ENCODE data around the gene ZFP36.

Gene ZFP36

DNA sequence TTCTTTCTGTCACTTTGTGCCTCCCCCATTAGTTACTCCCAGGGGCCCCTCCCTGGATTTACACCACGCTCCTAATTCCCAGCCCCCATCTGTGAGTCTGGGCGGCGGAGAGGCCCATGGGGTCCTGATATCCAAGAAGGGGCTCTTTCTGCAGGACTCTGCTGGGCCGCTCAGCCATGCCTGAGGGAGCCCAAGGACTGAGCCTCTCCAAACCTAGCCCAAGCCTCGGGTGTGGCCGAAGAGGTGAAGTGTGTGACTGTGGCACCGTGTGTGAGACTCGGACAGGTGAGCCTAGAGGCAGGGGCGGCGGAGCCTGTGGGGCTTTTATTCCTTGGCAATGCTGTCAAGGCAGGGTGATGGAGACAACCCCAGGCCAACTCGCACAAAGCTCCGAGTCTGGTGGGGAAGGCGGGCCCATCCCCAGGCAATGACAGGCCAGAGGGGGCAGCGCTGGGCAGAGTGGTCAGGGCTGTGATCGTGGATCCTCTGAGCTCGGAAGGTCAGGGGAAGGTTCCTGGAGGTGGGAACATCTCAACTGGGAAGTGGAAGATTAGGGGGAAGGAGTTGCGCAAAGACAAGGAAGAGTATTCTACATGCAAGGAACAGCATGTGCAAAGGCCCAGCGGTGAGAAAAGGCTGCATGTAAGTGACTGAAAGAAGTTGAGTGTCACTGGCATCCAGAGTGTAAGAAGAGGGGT, 7.4 kb downstream of the ZFP36 start:
- peak; percentile 19 for DNase-seq
- in situ Hi-C loops (cut with MboI; ENCODE audit: low pct_unique_long_range_greater_than_20kb, low sequenced_read_pairs) = no loop called here

DNA sequence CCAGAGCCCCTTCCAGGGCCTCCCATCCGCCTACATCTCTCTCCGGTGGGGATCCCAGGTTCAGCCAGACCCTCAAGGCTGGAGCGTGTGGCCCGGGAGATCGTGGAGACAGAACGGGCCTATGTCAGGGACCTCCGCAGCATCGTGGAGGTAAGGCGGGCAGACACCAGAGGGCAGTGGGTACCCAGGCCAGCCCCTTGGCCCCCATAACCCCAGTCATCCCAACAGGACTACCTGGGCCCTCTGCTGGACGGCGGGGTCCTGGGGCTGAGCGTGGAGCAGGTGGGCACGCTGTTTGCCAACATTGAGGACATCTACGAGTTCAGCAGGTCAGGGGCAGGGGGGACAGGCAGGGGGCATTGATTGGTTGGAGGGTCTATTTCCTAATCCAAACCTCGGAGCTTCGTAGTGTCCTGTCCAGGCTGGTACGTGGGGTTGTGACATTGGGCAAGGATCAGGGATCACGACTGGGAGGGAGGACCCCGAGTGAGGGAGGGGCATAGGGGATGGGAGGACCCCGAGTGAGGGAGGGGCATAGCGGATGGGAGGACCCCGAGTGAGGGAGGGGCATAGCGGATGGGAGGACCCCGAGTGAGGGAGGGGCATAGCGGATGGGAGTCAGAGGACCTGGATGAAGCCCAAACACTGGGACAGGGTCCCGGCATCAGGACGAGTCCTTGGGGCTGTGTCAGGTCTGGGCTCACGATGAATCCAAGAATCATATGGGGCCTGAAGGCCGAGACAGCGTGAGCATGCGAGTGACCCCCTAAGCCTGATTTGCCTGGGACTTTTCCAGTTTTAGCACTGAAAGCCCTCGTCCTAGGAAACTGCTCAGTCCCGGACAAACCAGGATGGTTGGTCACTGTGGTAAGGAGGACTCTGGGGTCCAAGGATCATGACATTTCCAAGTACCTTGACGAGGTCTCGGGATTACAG, 8.7 kb downstream of the ZFP36 start:
- in situ Hi-C loops (cut with MboI; ENCODE audit: low pct_unique_long_range_greater_than_20kb, low sequenced_read_pairs) = no loop called here
- no peak for DNase-seq

DNA sequence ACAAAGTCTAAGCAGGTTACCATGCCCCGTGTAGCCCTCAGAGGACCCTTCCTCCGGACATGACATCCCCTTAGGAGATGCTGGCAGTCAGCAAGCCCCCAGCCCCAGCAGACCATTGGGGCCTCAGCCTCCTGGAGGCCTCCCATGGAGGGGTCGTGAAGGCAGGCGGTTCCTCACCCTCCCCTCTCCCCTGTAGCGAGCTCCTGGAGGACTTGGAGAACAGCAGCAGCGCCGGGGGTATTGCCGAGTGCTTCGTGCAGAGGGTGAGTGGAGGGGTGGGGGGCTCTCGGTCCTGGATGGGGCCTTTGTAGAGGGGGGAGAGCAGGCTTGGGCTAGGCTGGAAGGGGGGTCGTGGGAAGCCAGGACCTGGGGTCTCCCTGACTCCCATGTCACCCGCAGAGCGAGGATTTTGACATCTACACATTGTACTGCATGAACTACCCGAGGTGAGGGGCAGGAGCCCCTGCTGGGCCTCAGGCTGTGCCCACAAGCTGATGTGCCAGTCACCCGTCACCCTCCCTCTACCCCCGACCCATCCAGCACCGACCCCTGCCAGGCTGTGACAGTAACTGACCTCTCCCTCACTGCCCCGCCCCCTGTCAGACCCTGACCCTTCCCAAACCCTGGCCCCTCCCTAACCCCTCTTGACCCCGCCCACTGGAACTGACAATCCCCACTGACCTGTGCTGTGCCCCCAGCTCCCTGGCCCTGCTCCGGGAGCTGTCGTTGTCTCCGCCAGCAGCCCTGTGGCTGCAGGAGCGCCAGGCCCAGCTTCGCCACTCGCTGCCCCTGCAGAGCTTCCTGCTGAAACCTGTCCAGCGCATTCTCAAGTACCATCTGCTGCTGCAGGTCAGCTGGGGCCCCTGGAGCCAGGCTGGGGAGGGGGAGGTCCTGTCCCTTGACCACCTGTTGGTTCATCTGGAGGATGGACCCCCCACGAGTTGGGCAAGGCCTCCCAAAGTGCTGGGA, 9.8 kb downstream of the ZFP36 start:
- in situ Hi-C loops (cut with MboI; ENCODE audit: low pct_unique_long_range_greater_than_20kb, low sequenced_read_pairs) = no loop called here
- no peak for DNase-seq

DNA sequence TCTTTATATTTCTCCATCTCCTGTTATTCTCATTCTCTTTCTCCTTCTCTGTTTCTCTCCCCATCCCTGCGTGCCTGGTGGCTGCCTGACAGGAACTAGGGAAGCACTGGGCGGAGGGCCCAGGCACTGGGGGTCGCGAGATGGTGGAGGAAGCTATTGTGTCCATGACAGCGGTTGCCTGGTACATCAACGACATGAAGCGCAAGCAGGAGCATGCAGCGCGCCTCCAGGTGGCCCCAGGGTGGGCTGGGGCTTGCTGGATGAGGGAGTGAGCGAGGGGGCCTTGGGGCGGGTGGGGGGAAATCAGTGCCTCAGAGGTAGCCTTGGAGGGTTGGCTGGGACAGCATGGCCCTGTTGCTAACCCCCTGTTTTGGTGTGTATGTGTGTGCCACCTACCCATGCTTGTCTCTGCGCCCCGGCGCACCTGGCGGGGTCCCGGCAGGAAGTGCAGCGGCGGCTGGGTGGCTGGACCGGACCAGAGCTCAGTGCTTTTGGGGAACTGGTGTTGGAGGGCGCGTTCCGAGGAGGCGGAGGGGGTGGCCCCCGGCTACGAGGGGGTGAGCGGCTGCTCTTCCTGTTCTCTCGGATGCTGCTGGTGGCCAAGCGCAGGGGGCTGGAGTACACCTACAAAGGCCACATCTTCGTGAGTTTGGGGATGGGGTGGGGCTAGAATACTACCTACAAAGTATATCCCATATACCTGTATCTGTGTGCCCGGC, 11.0 kb downstream of the ZFP36 start:
- no peak for DNase-seq
- in situ Hi-C loops (cut with MboI; ENCODE audit: low pct_unique_long_range_greater_than_20kb, low sequenced_read_pairs) = no loop called here

DNA sequence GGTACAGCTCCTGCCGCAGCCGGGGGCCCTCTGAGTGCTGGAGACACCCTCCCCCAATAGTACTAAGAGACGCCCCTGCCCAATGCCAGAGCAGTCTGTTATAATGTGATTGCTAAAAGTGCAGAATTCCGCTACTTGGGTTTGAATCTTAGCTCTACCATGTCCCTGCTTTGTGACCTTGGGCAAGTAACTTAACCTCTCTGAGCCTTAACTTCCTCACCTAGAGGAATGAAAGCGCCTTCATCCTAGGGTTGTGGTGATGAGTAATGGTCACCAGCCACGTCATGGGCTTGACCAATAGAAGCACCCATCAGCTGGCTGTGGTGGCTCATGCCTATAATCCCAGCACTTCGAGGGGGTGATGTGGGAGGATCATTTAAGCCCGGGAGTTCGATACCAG, 12.4 kb downstream of the ZFP36 start:
- no peak for DNase-seq

DNA sequence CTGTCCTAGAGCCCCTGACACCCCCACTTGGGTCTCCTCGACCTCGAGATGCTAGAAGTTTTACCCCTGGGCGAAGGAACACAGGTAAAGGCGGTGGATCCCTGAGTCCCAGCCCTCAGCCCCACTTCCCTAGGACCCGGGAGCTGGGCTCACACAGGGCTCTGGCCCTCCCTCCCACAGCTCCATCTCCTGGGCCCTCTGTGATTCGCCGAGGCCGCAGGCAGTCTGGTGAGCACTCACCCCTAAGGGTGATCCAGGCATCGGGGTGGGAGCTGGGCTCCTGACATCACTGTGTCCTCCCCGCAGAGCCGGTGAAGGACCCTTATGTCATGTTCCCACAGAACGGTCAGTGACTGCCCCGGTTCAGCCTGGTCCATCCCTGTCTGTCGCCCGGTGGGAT, 14.1 kb downstream of the ZFP36 start:
- in situ Hi-C loops (cut with MboI; ENCODE audit: low pct_unique_long_range_greater_than_20kb, low sequenced_read_pairs) = no loop called here
- DNase-seq = no peak

More for the DNA sequence above, 12.4 kb downstream of the ZFP36 start:
- in situ Hi-C loops (cut with MboI; ENCODE audit: low pct_unique_long_range_greater_than_20kb, low sequenced_read_pairs) = no loop called here

DNA sequence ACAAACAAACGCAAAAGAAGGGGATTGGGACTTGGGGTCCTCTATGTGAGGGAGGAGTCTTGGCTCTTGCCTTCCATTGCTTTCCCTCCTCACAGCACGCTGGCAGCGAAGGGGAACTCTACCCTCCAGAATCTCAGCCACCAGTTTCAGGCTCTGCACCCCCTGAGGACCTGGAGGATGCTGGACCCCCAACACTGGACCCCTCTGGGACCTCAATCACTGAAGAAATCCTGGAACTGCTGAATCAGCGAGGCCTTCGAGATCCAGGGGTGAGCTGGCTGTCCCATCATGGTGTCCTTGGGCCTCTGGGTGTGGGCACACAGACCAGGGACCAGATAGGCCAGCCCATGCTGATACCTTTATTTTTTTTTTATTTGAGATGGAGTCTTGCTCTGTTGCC, 15.4 kb downstream of the ZFP36 start:
- in situ Hi-C loops (cut with MboI; ENCODE audit: low pct_unique_long_range_greater_than_20kb, low sequenced_read_pairs) = no loop called here
- no peak for DNase-seq

DNA sequence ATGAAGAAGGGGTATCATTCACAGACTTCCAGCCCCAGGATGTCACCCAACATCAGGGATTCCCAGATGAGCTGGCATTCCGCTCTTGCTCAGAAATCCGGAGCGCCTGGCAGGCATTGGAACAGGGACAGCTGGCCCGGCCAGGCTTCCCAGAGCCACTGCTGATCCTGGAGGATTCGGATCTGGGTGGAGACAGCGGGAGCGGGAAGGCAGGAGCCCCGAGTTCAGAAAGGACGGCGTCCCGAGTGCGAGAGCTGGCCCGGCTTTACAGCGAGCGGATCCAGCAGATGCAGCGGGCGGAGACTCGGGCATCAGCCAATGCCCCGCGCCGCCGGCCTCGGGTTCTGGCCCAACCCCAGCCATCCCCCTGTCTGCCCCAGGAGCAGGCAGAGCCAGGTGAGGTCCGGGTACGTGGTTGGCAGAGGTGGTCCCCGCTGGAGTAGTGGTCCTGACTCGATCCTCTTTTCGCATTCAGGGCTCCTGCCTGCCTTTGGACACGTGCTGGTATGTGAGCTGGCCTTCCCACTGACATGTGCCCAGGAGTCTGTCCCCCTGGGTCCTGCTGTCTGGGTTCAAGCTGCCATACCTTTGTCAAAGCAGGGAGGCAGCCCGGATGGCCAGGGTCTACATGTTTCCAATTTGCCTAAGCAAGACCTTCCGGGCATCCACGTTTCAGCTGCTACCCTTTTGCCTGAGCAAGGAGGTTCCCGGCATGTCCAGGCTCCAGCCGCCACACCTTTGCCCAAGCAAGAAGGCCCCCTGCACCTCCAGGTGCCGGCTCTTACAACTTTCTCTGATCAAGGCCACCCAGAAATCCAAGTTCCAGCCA, 16.8 kb downstream of the ZFP36 start:
- in situ Hi-C loops (cut with MboI; ENCODE audit: low pct_unique_long_range_greater_than_20kb, low sequenced_read_pairs) = no loop called here
- no peak for DNase-seq

DNA sequence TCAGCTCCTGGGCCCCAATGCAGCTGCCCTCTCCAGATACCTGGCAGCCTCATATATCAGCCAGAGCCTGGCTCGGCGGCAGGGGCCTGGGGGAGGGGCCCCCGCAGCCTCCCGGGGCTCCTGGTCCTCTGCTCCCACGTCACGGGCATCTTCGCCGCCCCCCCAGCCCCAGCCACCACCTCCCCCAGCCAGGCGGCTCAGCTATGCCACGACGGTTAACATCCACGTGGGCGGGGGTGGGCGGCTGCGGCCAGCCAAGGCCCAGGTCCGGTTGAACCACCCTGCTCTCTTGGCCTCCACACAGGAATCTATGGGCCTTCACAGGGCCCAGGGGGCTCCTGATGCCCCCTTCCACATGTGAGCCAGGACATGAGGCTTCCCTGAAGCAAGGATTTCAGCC, 18.3 kb downstream of the ZFP36 start:
- no peak for DNase-seq
- in situ Hi-C loops (cut with MboI; ENCODE audit: low pct_unique_long_range_greater_than_20kb, low sequenced_read_pairs) = no loop called here

DNA sequence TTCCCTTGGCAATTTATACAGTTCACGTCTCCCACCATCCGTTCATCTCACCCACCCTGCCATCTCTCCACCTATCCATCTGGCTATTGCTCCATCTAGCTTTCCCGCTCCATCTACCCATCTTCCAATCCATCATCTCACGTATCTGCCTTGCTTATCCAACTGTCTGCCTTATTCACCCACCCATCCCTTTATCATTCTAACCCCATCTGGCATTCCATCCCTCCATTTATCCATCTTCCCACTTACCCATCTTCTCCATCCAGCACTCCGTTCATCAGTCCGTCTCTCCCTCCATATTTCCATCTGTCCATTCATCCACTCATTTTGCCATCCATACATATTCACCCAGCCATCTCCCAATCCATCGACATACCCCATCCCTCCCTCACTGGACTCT, 19.1 kb downstream of the ZFP36 start:
- DNase-seq = no peak
- in situ Hi-C loops (cut with MboI; ENCODE audit: low pct_unique_long_range_greater_than_20kb, low sequenced_read_pairs) = no loop called here

DNA sequence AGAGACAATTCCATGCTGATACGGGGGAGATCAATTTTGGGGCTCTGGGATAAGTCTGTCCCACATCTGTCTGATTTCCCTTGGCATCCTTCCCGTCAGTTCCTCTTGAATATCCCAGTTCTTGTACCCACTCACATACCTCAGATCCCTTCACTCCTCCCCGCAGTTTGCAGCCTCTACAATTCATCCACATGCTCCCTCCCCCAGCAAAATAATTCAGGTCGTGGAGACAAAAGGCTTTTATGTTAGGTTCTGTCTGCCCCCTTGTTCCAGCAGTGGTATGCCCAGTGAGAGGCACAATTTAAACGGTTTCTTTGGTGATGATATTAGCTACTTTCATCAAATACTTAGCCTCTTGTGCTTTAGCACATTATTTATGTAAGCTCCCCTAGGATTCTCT, 19.5 kb downstream of the ZFP36 start:
- no peak for DNase-seq
- in situ Hi-C loops (cut with MboI; ENCODE audit: low pct_unique_long_range_greater_than_20kb, low sequenced_read_pairs) = no loop called here

DNA sequence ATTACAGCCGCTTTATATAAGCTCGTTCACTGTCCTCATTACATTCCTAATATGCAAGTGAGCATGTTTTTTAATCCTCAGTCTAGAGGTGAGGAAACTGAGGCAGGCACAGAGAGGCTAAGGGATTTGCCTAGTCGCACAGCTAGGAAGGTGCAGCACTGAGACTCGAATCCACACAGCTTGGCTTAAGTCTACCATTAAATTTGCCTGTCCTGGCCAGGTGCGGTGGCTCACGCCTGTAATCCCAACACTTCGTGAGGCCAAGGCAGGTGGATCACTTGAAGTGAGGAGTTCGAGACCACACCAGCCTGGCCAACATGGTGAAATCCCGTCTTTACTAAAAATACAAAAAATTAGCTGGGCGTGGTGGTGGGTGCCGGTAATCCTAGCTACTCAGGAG, 21.1 kb downstream of the ZFP36 start:
- in situ Hi-C loops (cut with MboI; ENCODE audit: low pct_unique_long_range_greater_than_20kb, low sequenced_read_pairs) = no loop called here
- no peak for DNase-seq

DNA sequence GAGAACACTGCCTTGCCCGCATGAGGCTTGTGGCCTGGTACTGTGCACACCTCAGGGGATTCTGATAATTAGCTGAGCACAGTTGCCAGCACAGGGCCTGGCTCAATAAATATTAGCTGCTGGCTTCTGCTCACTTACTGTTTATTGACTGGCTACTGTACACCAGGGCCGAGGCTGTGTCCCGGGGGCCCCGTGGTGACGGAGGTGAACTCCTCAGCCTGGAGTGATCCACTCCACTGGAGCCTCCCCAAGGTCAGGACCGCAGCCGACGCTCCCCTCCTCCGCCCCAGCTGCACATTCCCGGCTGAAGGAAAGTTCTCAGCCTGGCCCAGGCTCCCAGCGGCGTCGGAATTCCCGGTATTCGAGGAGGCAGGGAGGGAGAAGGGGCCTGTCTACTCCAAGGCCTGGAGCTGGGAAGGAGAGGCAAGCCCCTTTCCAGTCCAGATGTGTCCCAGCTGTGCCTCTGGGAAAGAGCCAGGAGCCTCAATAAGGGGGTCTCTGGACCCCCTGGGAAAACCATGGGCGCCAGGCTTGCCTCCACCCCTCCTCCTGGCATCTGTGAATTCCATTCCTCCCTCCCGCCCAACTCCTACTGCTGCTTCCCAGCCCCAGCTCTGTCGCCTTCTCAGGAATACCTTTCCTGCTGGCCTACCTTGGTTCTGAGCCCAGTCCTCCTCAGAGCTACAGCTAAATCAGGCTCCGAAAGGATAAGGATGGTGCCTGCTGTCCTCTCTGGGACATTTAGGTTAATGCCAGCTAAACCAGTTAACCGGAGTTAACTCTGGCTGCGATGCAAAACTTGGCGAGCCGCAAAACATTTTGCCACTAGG, 21.9 kb downstream of the ZFP36 start:
- in situ Hi-C loops (cut with MboI; ENCODE audit: low pct_unique_long_range_greater_than_20kb, low sequenced_read_pairs) = no loop called here

DNA sequence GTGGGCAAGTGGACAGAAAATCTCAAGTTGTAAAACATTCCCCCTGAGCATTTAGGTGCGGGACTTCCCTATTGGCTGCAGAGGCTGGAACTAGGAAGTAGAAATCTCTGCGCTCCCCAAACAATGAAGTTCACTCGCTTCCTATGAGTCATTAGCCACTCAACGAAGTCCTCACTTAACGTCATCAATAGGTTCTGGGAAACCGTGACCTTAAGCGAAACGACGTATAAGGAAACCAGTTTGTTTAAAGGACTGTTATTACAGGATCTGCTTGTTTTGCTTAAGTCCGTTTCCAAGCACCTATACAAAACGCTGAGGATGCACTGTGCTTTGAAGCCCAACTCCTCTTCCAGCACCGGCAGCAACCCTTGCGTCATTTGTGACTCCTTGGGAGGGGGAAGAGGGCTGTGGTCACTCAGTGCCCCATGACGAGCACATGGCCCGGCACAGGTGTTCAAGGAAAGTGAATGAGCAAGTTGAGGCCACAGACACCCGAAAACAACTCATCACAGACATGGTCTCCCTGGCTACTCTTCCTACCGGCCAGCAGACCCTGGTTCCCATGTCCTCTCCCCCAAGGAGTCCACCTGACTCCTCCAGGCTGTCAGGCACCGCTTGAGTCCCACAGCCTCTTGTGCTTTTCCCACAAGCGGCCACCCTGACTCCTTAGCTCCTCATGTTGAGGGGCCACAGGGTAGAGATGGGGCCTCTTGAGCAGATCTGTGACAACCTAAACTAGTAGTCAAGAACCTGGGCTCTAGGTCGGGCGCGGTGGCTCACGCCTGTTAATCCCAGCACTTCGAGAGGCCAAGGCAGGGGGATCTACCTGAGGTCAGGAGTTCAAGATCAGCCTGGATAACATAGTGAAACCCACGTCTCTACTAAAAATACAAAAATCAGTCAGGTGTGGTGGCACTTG, 24.3 kb downstream of the ZFP36 start:
- in situ Hi-C loops (cut with MboI; ENCODE audit: low pct_unique_long_range_greater_than_20kb, low sequenced_read_pairs) = no loop called here
- peak; percentile 89 for DNase-seq

More for the DNA sequence above, 21.9 kb downstream of the ZFP36 start:
- DNase-seq = no peak

DNA sequence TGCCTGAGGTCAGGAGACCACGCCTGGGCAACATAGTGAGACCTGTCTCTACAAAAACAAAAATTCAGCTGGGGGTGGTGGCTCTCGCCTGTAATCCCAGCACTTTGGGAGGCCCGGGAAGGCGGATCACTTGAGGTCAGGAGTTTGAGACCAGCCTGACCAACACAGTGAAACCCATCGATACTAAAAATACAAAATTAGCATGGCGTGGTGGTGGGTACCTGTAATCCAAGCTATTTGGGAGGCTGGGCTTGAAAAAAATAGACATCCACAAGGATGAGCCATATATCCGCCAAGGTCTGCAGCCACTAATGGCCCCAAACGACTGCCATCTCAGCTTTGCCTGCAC, 26.0 kb downstream of the ZFP36 start:
- no peak for DNase-seq
- in situ Hi-C loops (cut with MboI; ENCODE audit: low pct_unique_long_range_greater_than_20kb, low sequenced_read_pairs) = no loop called here

DNA sequence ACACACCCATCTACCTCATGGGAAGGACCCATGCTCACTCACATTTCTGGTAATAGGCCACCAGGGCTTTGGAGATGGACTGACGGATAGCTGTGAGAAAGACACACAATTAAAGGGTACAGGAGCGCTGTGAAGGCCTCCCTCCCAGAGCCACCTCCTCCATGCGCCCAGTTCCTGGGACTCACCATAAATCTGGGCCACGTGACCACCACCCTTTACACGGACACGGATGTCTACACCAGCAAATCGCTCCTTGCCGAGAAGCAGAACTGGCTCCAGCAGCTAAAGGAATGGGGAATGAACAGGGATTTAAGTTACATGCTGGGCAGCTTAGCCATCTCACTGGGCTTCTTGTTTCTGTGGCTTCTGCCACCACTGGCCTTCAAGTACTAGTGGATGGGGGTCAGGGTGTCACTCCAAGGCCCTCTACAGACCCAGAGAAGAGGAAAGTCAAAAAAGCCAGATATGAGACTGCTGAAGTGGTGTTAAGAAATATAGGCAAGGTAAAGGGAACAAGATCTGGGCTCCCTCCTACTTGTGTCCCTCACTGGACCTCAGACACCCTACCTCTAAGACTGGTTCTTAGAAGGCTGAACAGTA, 26.9 kb downstream of the ZFP36 start:
- in situ Hi-C loops (cut with MboI; ENCODE audit: low pct_unique_long_range_greater_than_20kb, low sequenced_read_pairs) = no loop called here
- no peak for DNase-seq

All from KBM-7 (cell line).